Activated naive CD4-positive, alpha-beta T cell treated with anti-CD3 and anti-CD28 coated beads, Interleukin-2, amount 50 U/mL, for 16 hours (primary cell): Measurements from ENCODE around the gene GALR3.
"Not testable (repeated sequence)": the region's sequence is repeated elsewhere in the genome, so short reads cannot be mapped to it uniquely, and the experiment has no call there.

ENCODE experiments used
- DNase-seq: peaks from one replicate; pipeline ENCODE4 v3.0.0-alpha.2; 2020

The GALR3 gene, protein sequence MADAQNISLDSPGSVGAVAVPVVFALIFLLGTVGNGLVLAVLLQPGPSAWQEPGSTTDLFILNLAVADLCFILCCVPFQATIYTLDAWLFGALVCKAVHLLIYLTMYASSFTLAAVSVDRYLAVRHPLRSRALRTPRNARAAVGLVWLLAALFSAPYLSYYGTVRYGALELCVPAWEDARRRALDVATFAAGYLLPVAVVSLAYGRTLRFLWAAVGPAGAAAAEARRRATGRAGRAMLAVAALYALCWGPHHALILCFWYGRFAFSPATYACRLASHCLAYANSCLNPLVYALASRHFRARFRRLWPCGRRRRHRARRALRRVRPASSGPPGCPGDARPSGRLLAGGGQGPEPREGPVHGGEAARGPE

DNA sequence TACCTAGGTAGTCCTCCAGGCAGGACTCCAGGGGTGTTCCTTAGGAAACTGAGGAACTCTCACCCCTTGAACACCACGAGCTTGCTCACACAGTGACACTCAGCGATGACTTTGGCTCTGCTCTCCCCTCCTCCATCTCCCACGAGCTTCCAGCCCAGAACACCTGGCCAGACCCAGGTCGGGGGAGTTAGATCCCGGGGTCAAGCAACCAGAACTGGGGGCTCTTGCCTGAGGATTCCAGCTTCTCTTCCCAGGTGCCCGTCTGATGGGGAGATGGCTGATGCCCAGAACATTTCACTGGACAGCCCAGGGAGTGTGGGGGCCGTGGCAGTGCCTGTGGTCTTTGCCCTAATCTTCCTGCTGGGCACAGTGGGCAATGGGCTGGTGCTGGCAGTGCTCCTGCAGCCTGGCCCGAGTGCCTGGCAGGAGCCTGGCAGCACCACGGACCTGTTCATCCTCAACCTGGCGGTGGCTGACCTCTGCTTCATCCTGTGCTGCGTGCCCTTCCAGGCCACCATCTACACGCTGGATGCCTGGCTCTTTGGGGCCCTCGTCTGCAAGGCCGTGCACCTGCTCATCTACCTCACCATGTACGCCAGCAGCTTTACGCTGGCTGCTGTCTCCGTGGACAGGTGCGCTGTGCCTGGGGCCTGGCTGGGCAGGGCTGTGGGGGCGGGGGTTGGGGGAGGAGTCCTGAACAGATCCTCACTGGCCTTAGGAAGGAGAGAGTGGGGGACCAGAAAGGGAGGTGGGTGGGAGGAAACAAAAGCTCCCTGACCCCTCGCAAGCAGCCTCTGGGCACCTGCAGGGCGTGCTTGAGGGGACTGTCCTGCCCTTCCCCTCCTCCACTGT lies at the start of gene GALR3:
GALR3 (plus strand) TSS at position 249 of the 852 bp plus-strand sequence; CDS start at position 274, 25 bp downstream.
- DNase-seq = no peak

DNA sequence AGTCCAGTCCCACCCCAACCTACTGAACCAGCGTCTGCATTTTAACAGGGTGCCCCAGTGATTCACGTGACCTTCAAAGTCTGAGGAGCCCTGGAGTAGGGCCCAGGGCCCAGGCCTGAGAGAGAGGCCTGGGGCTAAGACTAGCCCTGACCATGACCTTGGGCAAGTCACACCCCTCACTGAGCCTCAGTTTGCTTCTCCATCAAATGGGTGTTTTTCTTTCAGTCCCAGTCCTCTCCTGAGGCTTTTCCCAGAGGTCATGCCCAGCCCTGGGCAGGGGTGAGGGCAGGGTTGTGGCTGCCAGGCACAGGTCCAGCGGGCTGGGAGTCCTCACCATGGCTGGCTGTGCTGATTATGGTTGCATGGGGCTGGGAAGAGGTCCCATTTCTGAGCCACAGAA lies 48.5 kb upstream of the GALR3 start:
- no peak for DNase-seq

DNA sequence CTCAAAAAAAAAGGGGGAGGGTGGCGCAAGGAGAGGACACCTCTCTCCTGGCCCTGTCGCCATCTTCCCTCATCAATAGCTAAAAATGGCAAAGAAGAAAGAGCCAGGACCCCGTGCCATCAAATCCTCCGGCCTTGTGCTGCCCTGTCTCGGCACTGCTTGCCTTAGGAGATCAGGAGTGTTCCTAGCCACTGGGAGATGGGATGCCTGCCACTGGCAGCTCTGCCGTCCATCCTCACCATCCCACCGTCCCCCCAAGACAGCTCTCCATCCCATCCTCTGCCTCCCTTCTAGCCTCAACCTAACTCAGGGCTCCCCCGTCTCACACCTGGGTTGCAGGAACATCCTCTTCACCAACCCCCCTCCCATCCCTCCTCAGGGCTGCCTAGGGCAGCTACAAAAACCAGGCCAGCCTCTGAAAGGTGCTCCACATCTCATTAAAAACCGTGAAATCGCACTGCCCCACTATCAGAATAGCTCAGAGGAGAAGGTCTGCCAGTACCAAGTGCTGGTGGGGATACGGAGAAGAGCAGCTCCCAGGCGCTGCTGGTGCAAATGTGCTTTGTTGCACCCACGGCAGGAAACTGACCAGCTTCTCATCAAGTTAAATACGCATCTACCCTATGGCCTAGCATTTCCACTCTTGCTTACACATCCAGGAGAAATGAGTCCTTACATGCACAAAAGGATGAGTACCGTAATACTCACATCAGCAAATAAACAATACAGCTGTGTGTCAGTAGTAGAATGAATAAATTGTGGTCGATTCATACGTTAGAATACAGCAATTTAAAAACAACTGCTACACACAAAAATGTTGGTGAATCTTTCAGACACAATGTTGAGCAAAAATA lies 47.2 kb upstream of the GALR3 start:
- no peak for DNase-seq

DNA sequence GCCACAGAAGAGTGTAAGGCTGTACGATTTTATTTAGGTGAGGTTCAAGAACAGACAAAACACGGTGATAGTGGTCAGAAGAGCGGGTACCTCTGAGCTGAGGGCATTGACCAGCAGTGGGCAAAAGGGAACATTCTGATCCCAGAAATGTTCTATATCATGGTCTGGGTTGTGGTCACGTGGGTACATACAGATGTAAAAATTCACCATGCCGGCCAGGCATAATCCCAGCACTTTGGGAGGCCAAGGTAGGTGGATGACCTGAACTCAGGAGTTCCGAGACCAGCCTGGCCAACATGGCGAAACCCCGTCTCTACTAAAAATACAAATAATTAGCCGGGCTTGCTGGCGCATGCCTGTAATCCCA lies 46.6 kb upstream of the GALR3 start:
- DNase-seq = no peak

DNA sequence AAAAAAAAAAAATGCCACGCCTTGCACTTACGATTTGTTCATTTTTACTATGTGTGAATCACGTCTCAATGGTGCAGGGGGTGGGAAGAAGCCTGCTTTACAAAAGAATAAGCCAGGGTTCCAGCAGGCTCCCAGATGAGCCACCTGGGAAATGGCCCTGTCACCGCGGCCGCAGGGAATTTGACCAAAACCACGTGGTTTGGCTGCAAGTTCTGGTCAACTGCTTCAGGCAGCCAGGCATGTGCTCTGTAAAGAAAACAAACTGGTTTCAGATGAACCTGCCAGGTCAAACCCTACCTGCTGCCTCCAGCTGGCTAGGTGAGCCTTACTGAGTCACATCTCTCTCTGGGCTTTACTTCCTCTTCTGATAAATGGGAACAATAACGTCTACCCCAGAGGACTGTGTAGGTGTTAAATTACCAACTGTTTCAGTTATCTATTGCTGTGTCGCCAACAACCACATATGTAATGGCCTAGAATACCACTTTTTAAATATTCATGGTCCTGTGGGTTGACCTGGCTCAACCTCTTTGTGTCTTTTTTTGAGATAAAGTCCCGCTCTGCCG lies 46.0 kb upstream of the GALR3 start:
- DNase-seq = no peak

DNA sequence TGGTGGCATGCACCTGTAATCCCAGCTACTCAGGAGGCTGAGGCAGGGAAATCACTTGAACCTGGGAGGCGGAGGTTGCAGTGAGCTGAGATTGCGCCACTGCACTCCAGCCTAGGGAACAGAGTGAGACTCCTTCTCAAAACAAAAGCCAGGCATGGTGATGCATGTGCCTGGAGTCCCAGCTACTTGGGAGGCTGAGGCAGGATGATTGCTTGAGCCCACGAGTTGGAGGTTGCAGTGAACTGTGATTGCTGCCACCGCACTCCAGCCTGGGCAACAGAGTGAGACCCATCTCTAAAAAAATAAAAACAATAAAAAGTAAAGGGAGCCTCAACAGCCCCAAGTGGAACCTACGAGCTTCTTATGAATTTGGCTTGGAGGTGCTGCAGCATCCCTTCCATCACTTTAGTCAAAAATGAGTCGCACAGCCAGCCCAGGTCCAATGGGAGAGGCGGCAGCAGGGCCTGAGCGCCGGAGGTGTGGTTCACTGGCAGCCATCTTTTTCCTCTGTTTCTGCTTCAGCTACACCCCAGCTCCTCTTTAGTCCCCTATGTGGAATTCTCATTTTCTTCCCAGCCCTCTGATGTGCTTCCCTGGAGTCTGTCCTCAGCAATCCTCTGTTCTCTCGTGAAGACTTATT lies 44.7 kb upstream of the GALR3 start:
- DNase-seq = no peak

DNA sequence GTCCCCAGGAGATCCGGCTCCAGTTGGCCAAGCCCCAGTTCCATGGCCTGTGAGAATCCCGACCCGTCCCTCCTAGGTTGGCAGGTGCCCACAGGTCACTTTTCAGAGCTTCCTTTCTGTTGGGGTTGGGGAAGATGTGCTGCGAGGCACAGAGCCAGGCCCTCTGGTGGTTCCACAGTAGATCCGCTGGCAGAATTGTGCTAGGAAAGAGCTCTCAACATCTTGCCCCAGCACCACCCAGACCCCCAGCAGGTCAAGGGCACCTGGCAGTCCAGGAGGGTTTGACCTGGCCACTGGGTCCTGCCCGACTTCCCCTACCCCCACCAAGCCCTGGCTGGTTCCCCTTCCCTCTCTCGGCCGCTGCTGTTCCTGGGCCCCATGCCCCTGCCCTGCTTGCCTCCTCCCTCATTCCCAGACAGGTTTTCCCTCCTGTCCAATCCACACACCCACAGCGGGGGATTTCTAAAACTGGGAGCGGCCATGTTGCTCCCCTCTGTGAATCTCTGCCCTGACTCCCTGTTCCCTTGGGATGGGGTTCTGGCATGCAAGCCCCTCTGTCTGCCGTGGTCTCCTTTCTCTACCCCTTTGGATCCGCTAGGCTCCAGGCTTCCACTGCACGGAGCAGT lies 41.6 kb upstream of the GALR3 start:
- DNase-seq = no peak

DNA sequence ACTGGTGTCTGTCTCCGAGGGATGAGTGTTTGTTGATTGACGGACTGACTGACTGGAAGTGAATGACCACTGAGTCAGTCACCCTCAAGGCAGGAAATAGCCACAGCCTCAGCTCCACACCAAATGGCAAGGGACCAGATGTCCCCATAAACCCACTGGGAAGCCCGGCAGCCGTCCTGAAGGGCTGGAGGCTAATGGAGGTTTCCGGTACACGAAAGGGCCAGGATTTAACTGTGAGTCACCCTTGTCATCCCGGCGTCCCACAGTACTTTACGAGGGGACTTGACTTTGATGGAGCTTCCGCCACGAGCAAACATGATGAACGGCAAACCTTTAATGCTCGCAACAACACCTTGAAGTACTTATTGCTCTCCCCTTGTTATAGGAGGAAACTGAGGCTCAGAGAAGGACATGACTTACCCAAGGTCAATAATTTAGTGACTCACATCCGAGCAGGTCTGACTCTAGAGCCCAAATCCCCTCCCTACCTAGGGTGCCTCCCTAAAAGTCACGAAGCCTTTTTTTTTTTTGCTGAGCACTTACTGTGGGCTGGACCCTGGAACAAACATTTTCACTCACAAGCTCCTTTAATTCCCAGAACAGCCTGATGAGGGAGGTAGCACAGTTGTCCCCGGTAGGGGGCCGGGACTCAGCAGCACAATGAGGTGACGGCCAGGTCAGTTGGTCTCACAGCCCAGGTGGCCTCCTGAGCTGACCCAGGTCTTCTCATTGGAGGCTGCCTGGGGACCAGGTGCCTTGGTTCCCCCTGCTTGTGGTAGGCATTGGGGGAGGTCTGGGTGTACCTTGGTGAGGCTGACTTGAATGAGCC lies 40.6 kb upstream of the GALR3 start:
- no peak for DNase-seq

DNA sequence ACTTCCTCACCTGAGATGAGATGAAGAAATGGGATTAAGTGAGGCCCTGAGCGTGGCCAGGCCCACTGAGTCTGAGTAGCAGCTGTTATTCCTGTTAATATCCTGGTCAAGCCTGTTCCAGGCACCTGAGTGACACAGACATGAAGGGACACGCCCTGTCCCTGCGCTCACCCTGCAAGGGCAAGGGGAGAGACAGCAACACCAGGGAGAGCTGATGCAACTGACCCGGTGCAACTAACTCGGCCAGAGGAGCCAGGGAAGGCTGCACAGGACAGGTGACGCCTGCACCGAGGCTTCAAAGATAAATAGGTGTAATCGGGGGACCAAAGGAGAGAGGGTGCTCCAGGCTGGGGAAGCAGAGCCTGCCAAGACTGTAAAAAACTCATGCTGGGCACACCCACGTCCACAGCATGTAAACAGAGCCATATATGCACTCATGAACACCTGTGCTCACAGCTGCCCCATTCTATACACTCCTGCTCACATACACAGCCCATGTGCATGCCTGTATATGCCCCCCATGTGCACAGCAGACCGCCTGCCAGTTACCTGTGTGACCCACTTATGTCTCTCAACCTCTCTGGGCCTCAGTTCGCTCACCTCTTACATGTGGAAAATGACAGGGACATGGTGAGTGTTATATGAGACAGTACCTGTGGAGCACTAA lies 38.2 kb upstream of the GALR3 start:
- DNase-seq = no peak

DNA sequence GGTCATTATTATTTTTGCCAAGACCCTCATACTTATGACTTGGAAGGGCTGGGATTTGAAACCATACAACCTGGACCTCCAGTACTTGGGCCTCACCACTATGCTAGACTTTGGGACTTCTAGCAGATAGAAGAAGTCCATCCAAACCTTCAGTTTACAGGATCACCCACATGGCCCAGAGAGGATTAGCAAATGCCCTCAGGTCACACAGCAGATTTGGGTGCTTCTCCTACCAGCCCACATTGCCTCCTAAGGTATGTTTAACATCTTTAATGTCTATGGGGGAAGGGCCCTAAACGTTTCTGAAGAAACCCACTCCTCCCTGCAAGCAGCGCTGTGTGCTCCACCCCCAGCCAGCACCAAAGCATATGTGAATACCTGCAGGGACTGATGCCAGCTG lies 32.9 kb upstream of the GALR3 start:
- DNase-seq = no peak

DNA sequence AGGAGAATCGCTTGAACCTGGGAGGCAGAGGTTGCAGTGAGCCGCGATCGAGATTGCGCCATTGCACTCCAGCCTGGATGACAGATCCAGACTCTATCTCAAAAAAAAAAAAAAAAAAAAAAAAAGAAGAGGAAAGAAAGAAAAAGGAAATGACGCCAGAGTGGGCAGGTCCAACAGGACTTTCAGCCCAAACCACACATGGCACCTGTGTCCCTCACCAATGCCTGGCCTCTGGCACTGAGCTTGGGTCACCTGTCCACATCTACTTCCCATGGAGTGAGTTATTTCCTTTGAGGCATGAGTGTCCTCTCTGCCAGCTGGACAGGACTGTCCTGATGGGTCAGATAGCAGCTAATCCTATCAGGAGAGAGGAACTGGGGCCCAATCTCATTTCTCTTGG lies 30.7 kb upstream of the GALR3 start:
- DNase-seq = no peak

DNA sequence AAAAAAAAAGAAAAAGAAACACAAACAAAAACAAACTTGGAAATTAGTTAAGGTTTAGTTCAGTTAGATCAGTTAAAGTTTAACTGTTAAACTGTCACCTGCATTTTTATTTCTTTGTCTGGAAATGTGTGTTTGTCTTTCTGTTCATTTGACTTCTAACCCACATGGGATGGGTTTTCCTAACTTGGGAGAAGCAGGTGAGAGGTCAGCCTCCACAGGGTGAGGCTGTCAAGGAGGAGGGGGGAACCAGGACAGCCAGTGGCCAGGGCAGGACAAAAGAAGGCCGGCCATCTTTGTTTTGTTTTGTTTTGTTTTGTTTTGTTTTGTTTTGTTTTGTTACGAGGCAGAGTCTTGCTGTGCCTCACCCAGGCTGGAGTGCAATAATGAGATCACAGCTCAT lies 28.8 kb upstream of the GALR3 start:
- DNase-seq = no peak

DNA sequence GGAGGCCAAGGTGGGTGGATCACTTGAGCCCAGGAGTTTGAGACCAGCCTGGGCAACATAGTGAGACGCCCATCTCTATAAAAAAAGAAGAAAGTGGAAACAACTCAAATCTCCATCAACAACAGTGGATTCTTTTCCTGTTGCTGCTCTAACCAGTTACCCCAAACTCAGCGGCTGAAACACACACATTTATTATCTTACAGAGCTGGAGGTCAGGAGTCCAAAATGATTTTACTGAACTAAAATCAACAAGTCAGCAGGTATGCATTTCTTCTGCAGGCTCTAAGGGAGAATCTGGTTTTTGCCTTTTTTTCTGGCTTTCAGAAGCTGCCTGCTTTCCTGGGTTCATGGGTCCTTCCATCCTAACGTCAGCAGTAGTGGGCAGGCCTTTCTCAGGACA lies 27.1 kb upstream of the GALR3 start:
- no peak for DNase-seq

DNA sequence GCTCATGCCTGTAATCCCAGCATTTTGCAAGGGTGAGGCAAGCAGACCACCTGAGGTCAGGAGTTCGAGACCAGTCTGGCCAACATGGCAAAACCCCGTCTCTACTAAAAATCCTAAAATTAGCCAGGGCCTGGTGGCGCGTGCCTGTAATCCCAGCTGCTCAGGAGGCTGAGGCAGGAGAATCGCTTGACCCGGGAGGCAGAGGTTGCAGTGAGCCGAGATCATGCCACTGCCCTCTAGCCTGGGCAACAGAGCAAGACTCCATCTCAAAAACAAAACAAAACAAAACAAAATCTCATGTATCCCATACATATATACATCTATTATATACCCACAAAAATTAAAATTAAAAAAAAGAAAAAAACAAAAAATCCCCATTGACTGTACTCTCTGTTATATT lies 25.9 kb upstream of the GALR3 start:
- DNase-seq = not testable (repeated sequence)

DNA sequence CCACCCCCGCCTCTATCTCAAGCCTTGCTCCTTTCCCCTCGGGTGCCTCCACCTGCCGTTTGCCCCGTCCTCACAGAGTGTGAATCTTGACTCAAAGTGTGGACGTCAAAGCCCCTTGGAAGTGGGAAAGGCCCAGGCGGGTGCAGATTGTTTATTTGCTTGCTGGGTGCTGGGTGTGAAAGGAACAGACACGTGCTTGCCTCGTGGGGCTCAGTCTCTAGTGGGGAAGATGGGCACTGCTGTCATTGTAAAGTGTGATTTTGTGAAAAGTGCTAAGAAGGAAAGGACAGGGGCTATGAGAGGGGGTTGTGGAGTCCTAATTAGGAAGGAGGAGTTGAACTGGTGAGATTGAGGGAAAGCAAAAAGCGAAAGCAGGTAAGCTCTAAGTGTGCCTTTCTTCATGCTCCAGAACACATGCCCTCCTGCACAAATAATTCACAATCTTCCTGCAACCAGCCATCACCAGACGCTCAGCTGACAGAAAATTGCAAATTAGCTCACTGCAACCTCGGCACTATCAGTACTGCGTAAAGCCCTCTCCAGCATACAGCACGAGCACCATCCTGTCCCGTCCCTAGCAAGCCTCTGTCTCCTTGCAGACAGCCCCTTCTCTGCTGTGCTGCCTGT lies 25.2 kb upstream of the GALR3 start:
- DNase-seq = no peak

DNA sequence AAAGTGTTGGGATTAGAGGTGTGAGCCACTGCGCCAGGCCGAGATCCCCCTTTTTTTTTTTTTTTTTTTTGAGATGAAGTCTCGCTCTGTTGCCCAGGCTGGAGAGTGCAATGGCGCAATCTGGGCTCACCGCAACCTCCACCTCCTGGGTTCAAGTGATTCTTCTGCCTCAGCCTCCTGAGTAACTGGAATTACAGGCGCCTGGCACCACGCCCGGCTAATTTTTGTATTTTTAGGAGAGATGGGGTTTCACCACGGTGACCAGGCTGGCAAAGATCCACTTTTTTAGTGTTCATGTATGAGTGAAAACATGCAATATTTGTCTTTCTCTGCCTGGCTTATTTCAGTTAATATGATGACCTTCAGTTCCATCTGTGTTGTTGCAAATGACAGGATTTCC lies 23.2 kb upstream of the GALR3 start:
- DNase-seq = not testable (repeated sequence)

DNA sequence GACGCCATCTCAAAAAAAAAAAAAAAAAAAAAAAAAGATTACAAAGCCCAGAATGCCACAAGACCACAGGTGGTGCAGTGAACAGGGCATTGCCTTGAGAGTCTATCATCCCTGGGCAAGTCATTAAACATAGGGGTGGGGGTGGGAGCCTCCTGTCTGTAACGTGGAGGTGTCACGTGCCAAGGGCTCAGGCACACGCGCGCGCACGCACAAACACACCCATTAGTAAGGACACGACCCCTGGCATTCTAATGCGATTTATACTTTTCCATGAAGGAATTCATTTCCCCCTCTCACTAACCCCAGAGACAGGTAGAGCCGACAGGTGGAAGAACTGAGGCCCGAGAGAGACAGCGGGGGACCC lies 21.3 kb upstream of the GALR3 start:
- no peak for DNase-seq

DNA sequence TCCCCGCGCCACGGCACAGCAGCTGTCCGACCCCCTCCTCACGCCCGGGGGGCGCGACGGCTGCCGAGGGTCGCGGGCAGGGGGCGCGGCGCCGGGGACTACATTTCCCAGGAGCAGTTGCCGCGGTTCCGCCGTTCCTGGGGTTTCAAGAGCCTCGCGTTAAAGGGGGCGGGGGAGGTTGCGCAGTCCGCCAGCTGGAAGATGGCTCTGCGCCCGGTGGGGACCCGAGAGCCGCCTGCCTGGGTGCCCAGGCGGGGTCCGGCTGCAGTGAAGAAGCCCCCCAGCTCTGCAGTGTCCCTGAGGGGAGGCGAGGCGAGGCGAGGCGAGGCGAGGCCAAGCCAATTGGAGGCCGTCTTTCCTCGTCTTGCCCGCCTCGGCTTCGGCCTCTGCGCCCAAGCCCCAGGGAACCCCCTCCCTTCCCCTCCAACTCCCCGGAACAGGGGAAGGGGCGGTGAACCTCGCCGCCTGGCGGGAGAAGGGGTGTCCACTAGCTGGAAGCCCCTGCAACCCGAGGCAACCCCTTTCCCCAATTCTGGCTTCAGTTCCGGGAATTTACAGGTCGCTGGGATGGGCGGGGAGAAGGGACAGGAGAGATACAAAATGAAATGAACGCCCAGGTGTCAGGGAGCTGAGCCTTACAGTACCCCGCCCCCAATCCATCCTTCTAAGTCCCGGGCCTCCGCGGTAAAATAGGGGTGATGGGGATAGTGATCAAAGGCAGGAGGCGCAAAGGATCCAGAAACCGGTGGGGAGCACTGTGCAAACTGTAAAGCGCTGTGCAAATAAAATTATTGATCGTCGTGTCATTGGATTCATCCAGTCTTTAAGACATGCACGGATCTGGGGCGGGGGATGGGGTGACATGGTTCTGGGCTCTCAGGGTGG lies 20.6 kb upstream of the GALR3 start:
- peak; percentile 39 for DNase-seq

DNA sequence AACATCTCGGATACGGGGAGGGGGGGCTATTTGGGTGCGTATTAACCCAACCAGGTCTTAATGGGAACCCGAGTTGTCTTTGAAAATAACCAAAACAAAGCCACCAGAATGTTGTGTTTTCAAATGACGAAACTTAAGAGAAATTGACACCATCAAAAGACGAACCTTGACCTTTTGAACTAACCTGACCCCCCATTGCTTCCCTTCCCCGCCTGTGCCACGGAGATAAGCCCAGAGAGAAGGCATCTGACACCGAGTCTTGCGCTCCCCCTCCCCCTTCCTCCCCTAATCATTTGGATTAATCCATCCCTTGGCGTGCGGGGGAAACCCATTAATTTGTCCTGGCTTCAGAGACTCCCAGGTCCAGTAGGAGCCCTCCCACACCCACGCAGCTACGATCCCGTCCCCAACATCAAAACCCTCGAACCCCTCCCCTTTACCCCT lies 20.0 kb upstream of the GALR3 start:
- DNase-seq = no peak
